HG03025 (cell line): ENCODE data around the gene ADAMTS13.
"Not testable (repeated sequence)": the region's sequence is repeated elsewhere in the genome, so short reads cannot be mapped to it uniquely, and the experiment has no call there.

Source experiments
- ATAC-seq: cut with Tn5 transposase; IDR thresholded peaks from one replicate; pipeline ENCODE4 v1.9.1; 2021; ENCODE audit warnings: mild to moderate bottlenecking, moderate library complexity; ENCODE audit not compliant: unreplicated experiment, low FRiP score

ADAMTS13 gene

GRCh38 chr9:133421615-133422542 lies at the start of gene ADAMTS13:
Gene ADAMTS13, plus strand, starts transcription at chr9:133422367. Its CDS starts 77 bp downstream, at chr9:133422444.
- ATAC-seq, result no peak

GRCh38 chr9:133374612-133375115 lies 47.5 kb upstream of the ADAMTS13 start:
- ATAC-seq, result no peak

GRCh38 chr9:133375116-133375723 lies 46.9 kb upstream of the ADAMTS13 start:
- peak; percentile 5 for ATAC-seq

- ATAC-seq, result peak; percentile 80
These were observed 46.2 kb upstream of the ADAMTS13 start, which contains the start of the genes STKLD1 and SURF4 for GRCh38 chr9:133375724-133376654. Gene STKLD1, plus strand, starts transcription at chr9:133376366. Its CDS starts 108 bp downstream, at chr9:133376474. Gene SURF4, minus strand, starts transcription at chr9:133376060. Its CDS starts 91 bp downstream, at chr9:133375969.

- ATAC-seq, result not testable (repeated sequence)
These were observed 44.9 kb upstream of the ADAMTS13 start for GRCh38 chr9:133377280-133377679.

GRCh38 chr9:133377721-133378216 lies 44.4 kb upstream of the ADAMTS13 start:
- no peak for ATAC-seq

- no peak for ATAC-seq
These were observed 43.7 kb upstream of the ADAMTS13 start for GRCh38 chr9:133378408-133378962.

- no peak for ATAC-seq
These were observed 42.7 kb upstream of the ADAMTS13 start for GRCh38 chr9:133379153-133380086.

GRCh38 chr9:133380734-133381133 lies 41.4 kb upstream of the ADAMTS13 start:
- no peak for ATAC-seq

GRCh38 chr9:133382507-133383141 lies 39.5 kb upstream of the ADAMTS13 start:
- no peak for ATAC-seq

- ATAC-seq, result no peak
These were observed 38.7 kb upstream of the ADAMTS13 start for GRCh38 chr9:133383438-133383837.

- ATAC-seq, result no peak
These were observed 37.3 kb upstream of the ADAMTS13 start for GRCh38 chr9:133384736-133385321.

GRCh38 chr9:133385452-133385851 lies 36.7 kb upstream of the ADAMTS13 start:
- no peak for ATAC-seq

- no peak for ATAC-seq
These were observed 35.8 kb upstream of the ADAMTS13 start for GRCh38 chr9:133386338-133386737.

- ATAC-seq, result no peak
These were observed 34.5 kb upstream of the ADAMTS13 start for GRCh38 chr9:133387680-133388079.

GRCh38 chr9:133389025-133389557 lies 33.1 kb upstream of the ADAMTS13 start:
- ATAC-seq, result no peak

- ATAC-seq, result no peak
These were observed 32.6 kb upstream of the ADAMTS13 start for GRCh38 chr9:133389562-133389961.

- no peak for ATAC-seq
These were observed 31.5 kb upstream of the ADAMTS13 start for GRCh38 chr9:133390713-133391112.
